ENCODE measurements around the gene KRT2.

- TF ChIP-seq CTCF (IDR thresholded peaks at IDR 0.05 in 8 of 11, conservative IDR thresholded peaks at IDR 0.05 in 3 of 11) = no peak
- no peak for TF ChIP-seq POLR2AphosphoS5 (IDR thresholded peaks at IDR 0.05)
- TF ChIP-seq POLR2A (IDR thresholded peaks at IDR 0.05) = no peak
These were observed 35.2 kb downstream of the KRT2 start for GRCh38 chr12:52616680-52617402.

Data from spleen (tissue), 7 donors.